H1 (cell line): ENCODE results near the gene FKTN.

ENCODE experiments used
- ATF3 ChIP-seq: IDR thresholded peaks from 2 replicates; pipeline ENCODE4 v1.6.1; 2011; ENCODE audit warnings: low read depth, mild to moderate bottlenecking, low read length; ENCODE audit not compliant: insufficient read depth
- CHD2 ChIP-seq: IDR thresholded peaks from 2 replicates; pipeline ENCODE4 v1.6.1; 2012; ENCODE audit warnings: low read length, improper control_type of control experiment
- CREB1 ChIP-seq: IDR thresholded peaks from 2 replicates; pipeline ENCODE4 v1.6.1; 2012; ENCODE audit warnings: inconsistent platforms
- CTCF ChIP-seq, 3 experiments: IDR thresholded peaks; 1 replicate in 2 of 3; 2 replicates in 1 of 3; pipeline versions ENCODE4 v1.5.1 to v1.6.1; 2011; ENCODE audit warnings: low read length in 3 of 3, mild to moderate bottlenecking in 3 of 3, inconsistent platforms in 2 of 3, low read depth in 1 of 3, moderate library complexity in 1 of 3; ENCODE audit not compliant: insufficient read depth in 1 of 3; ENCODE audit errors: control extremely low read depth in 1 of 3
- EZH2 ChIP-seq: fragments of 200-600 bp; sonication (generic); IDR thresholded peaks from 2 replicates; pipeline ENCODE4 v1.7.1; 2012; ENCODE audit warnings: low read depth, mild to moderate bottlenecking, moderate library complexity, low read length, inconsistent platforms; ENCODE audit not compliant: severe bottlenecking
- HDAC6 ChIP-seq: IDR thresholded peaks from one replicate; pipeline ENCODE4 v1.7.1; 2012; ENCODE audit warnings: low read depth, mild to moderate bottlenecking, inconsistent platforms, low read length, moderate library complexity
- JUN ChIP-seq: IDR thresholded peaks from 2 replicates; pipeline ENCODE4 v1.6.1; 2011; ENCODE audit warnings: low read depth, mild to moderate bottlenecking, improper control_type of control experiment, low read length
- NRF1 ChIP-seq: IDR thresholded peaks from 2 replicates; pipeline ENCODE4 v1.6.1; 2011; ENCODE audit warnings: mild to moderate bottlenecking, low read depth, low read length, improper control_type of control experiment
- POLR2A ChIP-seq, 2 experiments: IDR thresholded peaks; 1 replicate in 1 of 2; 2 replicates in 1 of 2; pipeline ENCODE4 v1.6.1; 2011; ENCODE audit warnings: low read depth in 2 of 2, low read length in 2 of 2, mild to moderate bottlenecking in 2 of 2; ENCODE audit errors: control extremely low read depth in 1 of 2
- POLR2AphosphoS5 ChIP-seq: IDR thresholded peaks from 2 replicates; pipeline ENCODE4 v1.6.1; 2011; ENCODE audit warnings: low read depth, low read length
- POU5F1 ChIP-seq: IDR thresholded peaks from 2 replicates; pipeline ENCODE4 v1.6.1; 2011; ENCODE audit warnings: low read depth, mild to moderate bottlenecking, low read length, moderate library complexity
- SP1 ChIP-seq: IDR thresholded peaks from 2 replicates; pipeline ENCODE4 v1.6.1; 2011; ENCODE audit warnings: low read depth, low read length
- USF2 ChIP-seq: IDR thresholded peaks from 2 replicates; pipeline ENCODE4 v1.6.1; 2011; ENCODE audit warnings: low read length, improper control_type of control experiment
- ZNF274 ChIP-seq: IDR thresholded peaks from 2 replicates; pipeline ENCODE4 v1.7.0; 2012; ENCODE audit warnings: low read length, borderline replicate concordance; ENCODE audit errors: extremely low read depth

- TF ChIP-seq CREB1 (no peak), SP1 (no peak), CTCF (IDR thresholded peaks at IDR 0.05; ENCODE audit: control extremely low read depth in 1 of 3, insufficient read depth in 1 of 3, low read depth in 1 of 3, low read length in 3 of 3) (no peak), POLR2A (IDR thresholded peaks at IDR 0.05; ENCODE audit: control extremely low read depth in 1 of 2, low read depth in 2 of 2, low read length in 2 of 2) (no peak), ZNF274 (no peak), CHD2 (no peak), NRF1 (no peak), EZH2 (no peak), ATF3 (no peak), POLR2AphosphoS5 (no peak), POU5F1 (no peak), HDAC6 (no peak), USF2 (no peak), JUN (no peak)
Observed at GRCh38 chr9:105510024-105510423, 47.9 kb upstream of the FKTN start.
